NT2/D1 (cell line): ENCODE data around the gene NADK.

Experiments
- DNase-seq: peaks from one replicate; pipeline ENCODE4 v3.0.0-alpha.2; 2011; ENCODE audit warnings: low read depth, low spot score
- H3K27me3 ChIP-seq: 2 replicates; pipeline ENCODE4 v1.6.0; 2011; ENCODE audit warnings: mild to moderate bottlenecking; ENCODE audit not compliant: insufficient read length, insufficient read depth
- H3K36me3 ChIP-seq: 2 replicates; pipeline ENCODE4 v1.6.1; 2011; ENCODE audit warnings: mild to moderate bottlenecking, low read length, mixed read lengths; ENCODE audit not compliant: insufficient read depth, insufficient read length
- H3K4me1 ChIP-seq: 2 replicates; pipeline ENCODE4 v1.5.1; 2011; ENCODE audit not compliant: insufficient read depth, insufficient read length
- H3K4me3 ChIP-seq: 2 replicates; pipeline ENCODE4 v1.5.1; 2011; ENCODE audit warnings: low read depth; ENCODE audit not compliant: insufficient read length
- H3K9ac ChIP-seq: 2 replicates; pipeline ENCODE4 v1.6.0; 2011; ENCODE audit warnings: low read depth; ENCODE audit not compliant: insufficient read length
- H3K9me3 ChIP-seq: 2 replicates; pipeline ENCODE4 v1.5.1; 2011; ENCODE audit warnings: mild to moderate bottlenecking, low read length; ENCODE audit not compliant: insufficient read depth
- SUZ12 ChIP-seq: IDR thresholded peaks from 2 replicates; pipeline ENCODE4 v1.6.1; 2011; ENCODE audit not compliant: insufficient read length, insufficient read depth; ENCODE audit errors: extremely low read depth
- YY1 ChIP-seq: IDR thresholded peaks from 2 replicates; pipeline ENCODE4 v1.6.1; 2011; ENCODE audit not compliant: insufficient read length, insufficient read depth
- ZNF274 ChIP-seq: IDR thresholded peaks from 2 replicates; pipeline ENCODE4 v1.6.1; 2011; ENCODE audit warnings: mild to moderate bottlenecking, low read depth, low read length

The NADK gene

DNA sequence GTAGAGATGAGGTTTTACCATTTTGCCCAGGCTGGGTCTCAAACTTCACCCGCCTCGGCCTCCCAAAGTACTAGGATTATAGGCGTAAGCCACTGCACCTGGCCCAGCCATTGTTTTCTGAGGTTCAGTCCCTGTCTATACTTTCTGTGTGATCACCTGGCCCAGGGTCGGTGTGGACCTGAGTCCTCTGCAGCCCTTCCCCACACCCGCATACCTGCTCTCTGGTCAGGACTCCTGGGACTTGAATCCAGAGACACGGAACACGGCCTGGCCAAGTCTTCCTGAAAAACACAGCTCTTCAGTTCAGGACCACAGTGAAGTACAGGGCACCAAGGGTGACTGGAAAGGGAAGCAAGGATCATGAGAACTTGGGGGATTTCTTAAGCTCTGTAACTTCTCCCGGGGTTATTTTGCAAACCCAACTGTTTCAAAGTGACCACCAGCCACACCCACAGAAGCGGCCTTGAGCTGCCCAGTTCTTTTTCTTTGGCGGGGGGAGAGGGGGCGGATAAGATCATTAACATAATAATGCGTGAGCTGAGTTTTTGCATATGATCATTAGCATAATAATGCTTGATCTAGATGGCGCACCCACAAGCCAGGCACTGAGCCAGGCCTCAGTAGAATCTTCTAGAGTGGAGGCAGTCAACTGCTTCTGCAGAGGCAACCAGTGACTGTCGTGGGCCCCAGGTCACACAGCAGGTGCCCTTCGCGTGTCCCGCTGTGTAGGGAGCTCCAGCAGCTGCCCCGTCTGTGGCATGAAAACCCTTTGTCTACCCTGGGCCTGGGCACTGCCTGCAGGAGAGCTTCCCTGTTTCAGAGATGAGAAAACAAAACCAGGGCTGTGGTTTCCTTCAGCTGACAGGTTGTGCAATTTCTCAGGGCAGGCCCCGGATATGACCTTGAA is 1.7 kb upstream of the NADK start:
- peak overlapping the region; percentile 92 for H3K4me3 ChIP-seq
- no peaks in the 10 kb centered on the region for H3K27me3 ChIP-seq
- peaks cover 18% of the 10 kb centered on the region for H3K36me3 ChIP-seq
- DNase-seq: peak; percentile 60
- TF ChIP-seq YY1 (no peak), ZNF274 (no peak), SUZ12 (no peak)
- H3K4me1 ChIP-seq: peaks cover 31% of the 10 kb centered on the region
- no peaks in the 10 kb centered on the region for H3K9me3 ChIP-seq
- peak overlapping the region; percentile 77 for H3K9ac ChIP-seq

DNA sequence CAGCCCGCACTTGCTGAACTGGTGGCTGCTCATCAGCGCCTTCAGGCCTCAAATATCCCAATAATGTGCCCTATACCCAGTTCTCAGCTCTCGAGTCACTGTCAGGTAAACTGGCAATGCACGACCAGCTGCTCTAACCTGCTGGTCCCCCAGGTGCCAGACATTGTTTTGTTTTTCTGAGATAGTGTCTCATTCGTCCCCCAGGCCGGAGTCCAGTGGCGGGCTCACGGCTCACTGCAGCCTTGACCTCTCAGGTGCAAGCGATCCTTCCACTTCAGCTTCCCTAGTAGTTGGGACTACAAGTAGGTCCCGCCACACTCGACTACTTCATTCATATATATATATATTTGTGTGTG is 1.0 kb upstream of the NADK start:
- Histone ChIP-seq H3K36me3 (peaks cover 14% of the 10 kb centered on the region), H3K9me3 (no peaks in the 10 kb centered on the region), H3K27me3 (no peaks in the 10 kb centered on the region), H3K4me3 (peak overlapping the region; percentile 92), H3K4me1 (peaks cover 31% of the 10 kb centered on the region), H3K9ac (peak overlapping the region; percentile 98)
- TF ChIP-seq ZNF274: no peak
- TF ChIP-seq YY1: no peak
- TF ChIP-seq SUZ12: no peak
- no peak for DNase-seq

DNA sequence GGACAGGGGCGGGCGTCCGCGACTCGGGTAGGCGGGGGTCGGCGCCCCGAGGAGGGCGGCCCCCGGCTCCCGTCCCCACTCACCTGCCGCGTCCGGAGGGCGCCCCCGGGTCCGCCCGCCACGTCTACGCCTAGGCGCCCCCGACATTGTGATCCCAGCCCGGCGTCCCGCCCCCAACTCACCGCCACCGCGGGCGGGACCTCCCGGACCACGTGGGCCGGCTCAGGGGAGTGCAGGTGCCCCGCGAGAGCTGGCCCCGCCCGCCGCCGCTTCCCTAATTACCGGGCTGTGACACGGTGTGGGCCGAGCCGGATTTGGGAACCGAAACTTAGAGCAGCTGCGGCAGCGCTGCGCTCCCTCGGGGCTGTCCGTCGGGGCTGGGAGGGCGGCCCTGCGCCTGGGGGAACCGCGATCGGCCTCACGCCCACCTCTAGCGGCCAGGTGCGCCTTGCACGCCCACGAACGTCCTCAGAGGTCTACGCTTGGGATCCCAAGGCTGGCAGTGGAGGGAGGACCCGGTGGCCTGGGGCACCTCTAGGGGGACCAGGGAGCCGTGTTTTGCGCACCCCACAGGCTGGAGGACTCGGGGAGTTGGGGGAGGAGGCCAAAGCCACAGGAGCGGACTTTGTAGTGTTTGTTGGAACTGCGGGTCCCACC is 521 bp upstream of the NADK start:
- Histone ChIP-seq H3K4me1 (peaks cover 31% of the 10 kb centered on the region), H3K36me3 (peaks cover 19% of the 10 kb centered on the region), H3K9me3 (no peaks in the 10 kb centered on the region), H3K27me3 (no peaks in the 10 kb centered on the region), H3K9ac (peak overlapping the region; percentile 98), H3K4me3 (peak overlapping the region; percentile 92)
- no peak for TF ChIP-seq ZNF274
- no peak for TF ChIP-seq SUZ12
- no peak for TF ChIP-seq YY1
- peak; percentile 44 for DNase-seq

DNA sequence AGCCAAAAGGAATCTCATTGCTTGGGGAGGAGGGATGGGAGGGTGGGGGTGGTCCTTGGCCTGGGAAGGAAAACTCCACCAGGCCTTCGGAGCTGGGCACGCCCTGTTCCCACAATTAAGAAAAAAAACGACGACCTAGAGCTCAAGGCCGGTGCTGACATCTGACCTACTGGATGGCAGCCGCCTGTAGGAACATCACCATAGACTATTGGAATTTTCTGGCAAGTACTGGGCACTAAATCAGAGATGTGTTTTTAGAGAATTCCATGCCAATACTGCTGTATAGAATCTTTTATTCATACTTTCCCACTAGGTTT is 729 bp downstream of the NADK start:
- DNase-seq: no peak
- Histone ChIP-seq H3K4me1 (peaks cover 29% of the 10 kb centered on the region), H3K9me3 (no peaks in the 10 kb centered on the region), H3K4me3 (peak overlapping the region; percentile 92), H3K9ac (peak overlapping the region; percentile 98), H3K27me3 (no peaks in the 10 kb centered on the region), H3K36me3 (peaks cover 22% of the 10 kb centered on the region)
- TF ChIP-seq ZNF274 (no peak), SUZ12 (no peak), YY1 (no peak)

DNA sequence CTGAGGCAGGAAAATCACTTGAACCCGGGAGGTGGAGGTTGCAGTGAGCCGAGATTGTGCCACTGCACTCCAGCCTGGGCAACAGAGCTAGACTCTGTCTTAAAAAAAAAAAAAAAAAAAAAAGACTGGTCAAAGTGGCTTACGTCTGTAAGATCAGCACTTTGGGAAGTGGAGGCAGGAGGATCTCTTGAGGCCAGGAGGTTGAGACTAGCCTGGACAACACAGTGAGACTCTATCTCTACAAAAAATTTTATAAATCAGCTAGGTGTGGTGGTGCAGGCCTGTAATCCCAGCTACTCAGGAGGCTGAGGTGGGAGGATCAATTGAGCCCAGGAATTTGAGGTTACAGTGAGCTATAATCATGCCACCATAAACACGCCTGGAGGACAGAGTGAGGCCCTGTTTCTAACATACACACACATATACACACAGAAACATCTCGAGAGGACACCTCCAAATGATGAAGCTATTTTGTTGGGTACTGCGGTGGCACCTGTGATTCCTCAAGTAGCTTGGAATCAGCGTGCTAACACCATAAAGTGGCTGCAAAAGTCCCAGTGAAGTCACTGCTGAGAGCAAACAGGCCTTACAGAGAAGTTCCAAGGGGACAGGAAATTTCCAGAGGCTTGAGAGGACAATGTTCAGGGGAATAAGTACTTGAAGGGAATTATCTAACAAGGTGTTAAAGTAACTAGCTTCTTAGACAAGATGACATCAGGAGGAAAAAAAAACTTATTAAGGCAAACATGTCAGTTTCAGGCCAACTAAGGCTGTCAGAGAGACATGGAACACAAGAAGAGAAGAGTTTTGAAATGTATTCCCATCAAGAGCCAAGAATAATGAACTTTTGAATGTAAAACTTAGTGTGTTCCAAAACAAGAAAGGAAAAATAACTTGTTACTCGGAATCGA is 1.3 kb downstream of the NADK start:
- Histone ChIP-seq H3K9me3 (0 out of 2 replicates have a peak, but pooled peaks cover 4% of the 10 kb centered on the region), H3K4me3 (no peak overlapping the region), H3K36me3 (peaks cover 29% of the 10 kb centered on the region), H3K27me3 (no peaks in the 10 kb centered on the region), H3K9ac (peak overlapping the region; percentile 51), H3K4me1 (peaks cover 26% of the 10 kb centered on the region)
- no peak for DNase-seq
- no peak for TF ChIP-seq ZNF274
- no peak for TF ChIP-seq YY1
- TF ChIP-seq SUZ12: no peak

DNA sequence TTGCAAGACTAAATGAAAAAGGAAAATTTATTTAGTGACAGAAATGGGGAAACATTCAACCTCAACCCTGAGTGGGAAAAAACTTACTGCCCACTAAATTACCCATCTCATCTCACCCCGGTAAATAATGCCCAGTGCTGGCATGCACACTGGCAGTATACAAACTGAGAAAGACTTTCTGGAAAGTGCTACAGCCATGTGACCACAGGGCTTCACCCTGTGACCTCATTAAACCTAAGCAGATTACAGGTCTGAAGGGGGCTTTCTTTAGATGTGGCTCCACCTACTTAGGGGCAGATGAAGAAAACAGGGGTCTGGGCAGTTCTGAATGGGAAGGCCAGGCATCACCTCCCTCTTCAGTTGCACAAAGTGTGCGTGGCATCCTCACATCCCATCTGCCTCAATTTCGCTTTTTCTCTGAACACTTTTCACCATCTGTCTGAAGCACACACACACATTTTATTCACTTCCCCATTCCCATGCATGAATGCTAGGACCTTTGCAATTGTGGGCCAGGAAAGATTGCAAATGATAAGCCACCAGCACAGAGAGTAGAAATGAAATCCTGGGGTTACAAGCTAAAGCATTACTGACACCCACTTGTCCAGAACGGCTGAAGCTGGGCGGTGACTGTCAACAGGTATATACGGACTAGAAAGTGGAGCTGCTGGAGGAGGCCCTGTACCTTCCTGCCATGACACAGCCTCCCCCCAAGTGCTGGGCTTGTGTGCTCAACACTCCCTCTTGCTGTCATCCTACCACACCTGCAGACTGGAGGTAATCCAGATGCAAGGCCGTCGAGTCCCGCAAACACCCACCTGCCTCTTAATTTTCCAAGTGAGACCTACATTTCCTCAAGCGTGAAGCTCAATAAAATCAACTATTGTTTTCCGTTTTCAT is 2.7 kb downstream of the NADK start:
- TF ChIP-seq SUZ12: no peak
- no peak for TF ChIP-seq YY1
- TF ChIP-seq ZNF274: no peak
- Histone ChIP-seq H3K4me1 (peaks cover 16% of the 10 kb centered on the region), H3K27me3 (no peaks in the 10 kb centered on the region), H3K9me3 (peaks cover 13% of the 10 kb centered on the region), H3K4me3 (no peak overlapping the region), H3K9ac (peak overlapping the region; percentile 8), H3K36me3 (peaks cover 35% of the 10 kb centered on the region)
- no peak for DNase-seq
